CD4-positive, alpha-beta T cell treated with Interleukin-17A for 4 hours (primary cell): Measurements from ENCODE around the gene FAM163A.
"Not testable (repeated sequence)": the region's sequence is repeated elsewhere in the genome, so short reads cannot be mapped to it uniquely, and the experiment has no call there.

ENCODE experiments used
- DNase-seq: peaks from one replicate; pipeline ENCODE4 v3.0.0-alpha.2; 2020; ENCODE audit warnings: mixed read lengths

FAM163A gene

GRCh38 chr1:179742717-179743678, at the start of gene FAM163A:
FAM163A (plus strand) TSS chr1:179743291; CDS start chr1:179813098, 69,807 bp downstream.
- DNase-seq = no peak

GRCh38 chr1:179694530-179694929, 48.6 kb upstream of the FAM163A start:
- not testable (repeated sequence) for DNase-seq

- DNase-seq = no peak
Measured at GRCh38 chr1:179702946-179703539, 40.0 kb upstream of the FAM163A start.

GRCh38 chr1:179706339-179706941, 36.7 kb upstream of the FAM163A start:
- peak; percentile 76 for DNase-seq

- DNase-seq = no peak
Measured at GRCh38 chr1:179707406-179707805, 35.7 kb upstream of the FAM163A start.

- DNase-seq = no peak
Measured at GRCh38 chr1:179708434-179709195, 34.5 kb upstream of the FAM163A start.

- peak; percentile 6 for DNase-seq
Measured at GRCh38 chr1:179709841-179710329, 33.2 kb upstream of the FAM163A start.

GRCh38 chr1:179714159-179714558, 28.9 kb upstream of the FAM163A start:
- DNase-seq = no peak

GRCh38 chr1:179714623-179715022, 28.5 kb upstream of the FAM163A start:
- no peak for DNase-seq

GRCh38 chr1:179719272-179719671, 23.8 kb upstream of the FAM163A start:
- no peak for DNase-seq

- no peak for DNase-seq
Measured at GRCh38 chr1:179728271-179728670, 14.8 kb upstream of the FAM163A start.

GRCh38 chr1:179729881-179730280, 13.2 kb upstream of the FAM163A start:
- DNase-seq = no peak

- DNase-seq = no peak
Measured at GRCh38 chr1:179731643-179732042, 11.4 kb upstream of the FAM163A start.

GRCh38 chr1:179742291-179742690, 800 bp upstream of the FAM163A start:
- no peak for DNase-seq

- DNase-seq = no peak
Measured at GRCh38 chr1:179743679-179744400, 749 bp downstream of the FAM163A start.

GRCh38 chr1:179744401-179745130, 1.5 kb downstream of the FAM163A start:
- no peak for DNase-seq

GRCh38 chr1:179745131-179745611, 2.1 kb downstream of the FAM163A start:
- DNase-seq = no peak

- no peak for DNase-seq
Measured at GRCh38 chr1:179745743-179746142, 2.7 kb downstream of the FAM163A start.

- no peak for DNase-seq
Measured at GRCh38 chr1:179747611-179748010, 4.5 kb downstream of the FAM163A start.

- no peak for DNase-seq
Measured at GRCh38 chr1:179748772-179749171, 5.7 kb downstream of the FAM163A start.

- DNase-seq = no peak
Measured at GRCh38 chr1:179750630-179751029, 7.5 kb downstream of the FAM163A start.
